HCT116 (cell line): Measurements from ENCODE around the gene FNDC5. TPM values are rescaled to one million over a fixed set of nuclear protein-coding genes. Genes with fewer than 3 reads are reported as not detected.

Source experiments
- ATAC-seq: fragments of 200-7000 bp; cut with Tn5 transposase; 2 replicates; pipeline ENCODE4 v1.9.1; 2020; ENCODE audit warnings: mild to moderate bottlenecking, moderate library complexity
- BruUV-seq: library from RNA; stranded (reverse); fragments of 400-500 nt; replicated peaks from 2 replicates; lab custom pipeline; 2021; lab: Mats Ljungman, UMichigan
- CTCF ChIA-PET: fragments of 300-600 bp; sonication (Branson Sonifier 250); formaldehyde crosslinking; loops from one replicate; lab custom pipeline; 2021; ENCODE audit warnings: antibody characterized with exemption; lab: Charles Lee
- POLR2A ChIA-PET: fragments of 300-600, 350-600 bp; sonication (Branson Sonifier 250); formaldehyde crosslinking; loops from one replicate; lab custom pipeline; 2021; ENCODE audit warnings: antibody characterized with exemption; lab: Charles Lee
- RAD21 ChIA-PET, 2 experiments: fragments of 300-600 bp; sonication (Branson Sonifier 250); formaldehyde crosslinking; loops; one replicate each; lab custom pipeline; 2023; ENCODE audit warnings: low total read pairs in 2 of 2; ENCODE audit not compliant: uncharacterized antibody in 2 of 2, unreplicated experiment in 2 of 2, low non-redundant PET in 1 of 2; lab: Charles Lee
- DNase-seq: peaks from one replicate; pipeline ENCODE4 v3.0.0-alpha.2; 2010; ENCODE audit warnings: low read depth, low spot score
- H2AFZ ChIP-seq: fragments of 200-600 bp; shearing (Covaris generic), sonication (generic); 2 replicates; pipeline ENCODE4 v1.6.1; 2017; ENCODE audit warnings: low read depth, mixed run types, mixed read lengths, antibody characterized with exemption, low read length; ENCODE audit not compliant: poor library complexity, severe bottlenecking
- H3K27ac ChIP-seq: 2 replicates; pipeline ENCODE4 v1.5.1; 2012; ENCODE audit warnings: low read depth, low read length
- H3K27me3 ChIP-seq: fragments of 200-600 bp; sonication (generic); 2 replicates; pipeline ENCODE4 v1.6.1; 2016; ENCODE audit warnings: mixed run types, low read length, mixed read lengths; ENCODE audit not compliant: insufficient read depth
- H3K36me3 ChIP-seq, 2 experiments: fragments of 200-500 bp in 1 of 2; fragments of 200-600 bp in 1 of 2; sonication (Bioruptor generic) in 1 of 2; sonication (generic) in 1 of 2; 2 replicates each; pipeline versions ENCODE4 v1.5.1 to v1.6.1; 2014 to 2016; ENCODE audit warnings: low read length in 2 of 2, inconsistent platforms in 1 of 2, mixed read lengths in 1 of 2, mixed run types in 1 of 2; ENCODE audit not compliant: insufficient read depth in 2 of 2, control insufficient read depth in 1 of 2
- H3K4me1 ChIP-seq, 2 experiments: fragments of 200-600 bp in 1 of 2; sonication (generic) in 1 of 2; 2 replicates each; pipeline versions ENCODE4 v1.5.1 to v1.6.1; 2012 to 2017; ENCODE audit warnings: low read length in 2 of 2, inconsistent platforms in 1 of 2, mild to moderate bottlenecking in 1 of 2, mixed read lengths in 1 of 2, mixed run types in 1 of 2, moderate library complexity in 1 of 2; ENCODE audit not compliant: insufficient read depth in 2 of 2, control insufficient read depth in 1 of 2
- H3K4me2 ChIP-seq: fragments of 200-600 bp; sonication (generic); 2 replicates; pipeline ENCODE4 v1.6.1; 2017; ENCODE audit warnings: mixed run types, low read length, mixed read lengths
- H3K4me3 ChIP-seq, 2 experiments: fragments of 200-600 bp in 1 of 2; sonication (generic) in 1 of 2; replicated peaks in 1 of 2; 2 replicates each; pipeline ENCODE4 v1.5.1; 2011 to 2016; ENCODE audit warnings: low read length in 2 of 2, control low read depth in 1 of 2, low read depth in 1 of 2, mild to moderate bottlenecking in 1 of 2, mixed read lengths in 1 of 2, mixed run types in 1 of 2
- H3K79me2 ChIP-seq: fragments of 200-600 bp; sonication (generic); 2 replicates; pipeline ENCODE4 v1.6.1; 2017; ENCODE audit warnings: mild to moderate bottlenecking, mixed run types, low read length, moderate library complexity, mixed read lengths; ENCODE audit not compliant: insufficient read depth
- H3K9ac ChIP-seq: fragments of 200-600 bp; sonication (generic); 2 replicates; pipeline ENCODE4 v1.6.1; 2016; ENCODE audit warnings: low read length, mixed read lengths
- H3K9me2 ChIP-seq: fragments of 200-600 bp; sonication (generic), shearing (Covaris generic); 2 replicates; pipeline ENCODE4 v1.6.1; 2017; ENCODE audit warnings: mixed run types, mild to moderate bottlenecking, moderate library complexity; ENCODE audit not compliant: insufficient read depth
- H3K9me3 ChIP-seq, 2 experiments: fragments of 200-500 bp in 1 of 2; fragments of 200-600 bp in 1 of 2; sonication (Bioruptor generic) in 1 of 2; sonication (generic) in 1 of 2; 2 replicates each; pipeline ENCODE4 v1.6.1; 2014 to 2017; ENCODE audit warnings: low read length in 2 of 2, mixed read lengths in 2 of 2, inconsistent platforms in 1 of 2, low read depth in 1 of 2, mild to moderate bottlenecking in 1 of 2, mixed run types in 1 of 2, moderate library complexity in 1 of 2; ENCODE audit not compliant: control insufficient read depth in 1 of 2, insufficient read depth in 1 of 2
- H4K20me1 ChIP-seq: fragments of 200-600 bp; sonication (generic), shearing (Covaris generic); 2 replicates; pipeline ENCODE4 v1.6.1; 2017; ENCODE audit warnings: mixed run types, mild to moderate bottlenecking, moderate library complexity; ENCODE audit not compliant: insufficient read depth
- ELF1 ChIP-seq: IDR thresholded peaks from 2 replicates; pipeline ENCODE4 v1.6.1; 2012; ENCODE audit warnings: low read depth, borderline replicate concordance
- EZH2 ChIP-seq: fragments of 200-600 bp; sonication (generic); IDR thresholded peaks from 2 replicates; pipeline ENCODE4 v1.6.1; 2017; ENCODE audit warnings: antibody characterized with exemption, mixed run types
- EZH2phosphoT487 ChIP-seq: fragments of 200-600 bp; IDR thresholded peaks from 2 replicates; pipeline ENCODE4 v1.6.1; 2018; ENCODE audit warnings: antibody characterized with exemption, borderline replicate concordance
- FOSL1 ChIP-seq: IDR thresholded peaks from 2 replicates; pipeline ENCODE4 v1.6.1; 2012; ENCODE audit warnings: low read depth
- JUND ChIP-seq: IDR thresholded peaks from 2 replicates; pipeline ENCODE4 v1.6.1; 2012
- POLR2A ChIP-seq: IDR thresholded peaks from 2 replicates; pipeline ENCODE4 v1.7.0; 2011; ENCODE audit warnings: borderline replicate concordance; ENCODE audit not compliant: insufficient read depth, insufficient read length; ENCODE audit errors: extremely low read depth
- POLR2AphosphoS5 ChIP-seq: IDR thresholded peaks from 2 replicates; pipeline ENCODE4 v1.6.1; 2011; ENCODE audit warnings: mild to moderate bottlenecking, low read depth, low read length, moderate library complexity
- SRF ChIP-seq: IDR thresholded peaks from 2 replicates; pipeline ENCODE4 v1.6.1; 2012; ENCODE audit warnings: low read depth
- ZNF274 ChIP-seq: fragments of 200-500 bp; sonication (Bioruptor generic); IDR thresholded peaks from 2 replicates; pipeline ENCODE4 v1.6.1; 2014; ENCODE audit warnings: mild to moderate bottlenecking, low read depth, low read length, inconsistent platforms
- intact Hi-C: fragments of 100-400 bp; cut with micrococcal nuclease; formaldehyde crosslinking; loops from 2 replicates; pipeline ENCODE4 v1.10.0; 2022
- total RNA-seq: library from RNA; stranded (reverse); gene quantifications from one replicate; pipeline ENCODE4 v1.2.1, GENCODE V29; 2021; ENCODE audit not compliant: unreplicated experiment
- TF ChIP-seq, protein P1 (sequence below): IDR thresholded peaks from 2 replicates; pipeline ENCODE4 v1.6.1; 2012
- TF ChIP-seq, protein P2 (sequence below): IDR thresholded peaks from 2 replicates; pipeline ENCODE4 v1.6.1; 2012
- TF ChIP-seq, protein P3 (sequence below): IDR thresholded peaks from 2 replicates; pipeline ENCODE4 v1.6.1; 2012; ENCODE audit warnings: low read depth

Gene FNDC5
- total RNA-seq, 1 experiment from 2014 or later, result not detected

DNA sequence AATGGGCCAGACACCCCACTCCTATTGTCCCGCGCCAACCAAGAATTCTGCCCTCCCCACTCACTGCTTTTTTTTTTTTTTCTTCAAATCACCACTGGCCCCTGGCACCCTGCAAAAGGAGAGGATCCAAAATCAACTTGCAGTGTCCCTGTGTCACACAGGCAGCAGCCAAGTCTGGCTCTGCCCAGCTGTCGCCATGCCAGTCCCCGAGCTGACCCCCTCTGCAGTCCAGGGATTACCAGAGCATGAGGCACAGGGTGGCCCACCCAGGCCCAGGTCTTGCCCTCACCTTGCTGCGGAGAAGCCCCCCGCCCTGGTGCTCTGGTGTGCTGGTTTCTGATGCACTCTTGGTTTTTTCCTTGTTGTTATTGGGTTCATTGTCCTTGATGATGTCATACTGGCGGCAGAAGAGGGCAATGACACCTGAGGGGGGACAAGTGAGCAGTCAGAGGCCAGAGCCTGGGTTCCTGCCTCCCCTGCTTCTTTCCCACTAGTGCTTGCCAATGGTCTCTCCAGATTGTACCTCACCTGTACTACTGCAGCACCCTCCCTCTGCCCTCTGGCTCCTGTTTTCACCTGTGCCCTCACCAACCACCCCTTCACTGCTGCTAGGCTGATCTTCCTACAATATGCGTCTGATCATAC, 6.2 kb downstream of the FNDC5 start:
- ChIA-PET CTCF (no interaction called here), POLR2A (no interaction called here), RAD21 (no interaction called here)
- intact Hi-C loops, result no loop called here
- DNase-seq (no peak), ATAC-seq (no peak)
- Histone ChIP-seq H3K27ac (no peak overlapping the region), H3K36me3 (no peaks in the 10 kb centered on the region), H3K9me2 (no peaks in the 10 kb centered on the region), H3K79me2 (no peaks in the 10 kb centered on the region), H4K20me1 (no peaks in the 10 kb centered on the region), H3K4me2 (no peak overlapping the region), H3K9me3 (no peaks in the 10 kb centered on the region), H3K4me3 (no peak overlapping the region), H3K9ac (no peak overlapping the region), H3K4me1 (no peaks in the 10 kb centered on the region), H2AFZ (no peak overlapping the region), H3K27me3 (no peaks in the 10 kb centered on the region)
- TF ChIP-seq POLR2AphosphoS5, result no peak
- TF ChIP-seq, protein P1, sequence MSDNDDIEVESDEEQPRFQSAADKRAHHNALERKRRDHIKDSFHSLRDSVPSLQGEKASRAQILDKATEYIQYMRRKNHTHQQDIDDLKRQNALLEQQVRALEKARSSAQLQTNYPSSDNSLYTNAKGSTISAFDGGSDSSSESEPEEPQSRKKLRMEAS, result no peak
- no peak for TF ChIP-seq POLR2A
- no peak for TF ChIP-seq SRF
- no peak for TF ChIP-seq ELF1
- TF ChIP-seq ZNF274, result no peak
- no peak for TF ChIP-seq EZH2phosphoT487
- no peak for TF ChIP-seq FOSL1
- TF ChIP-seq, protein P2, sequence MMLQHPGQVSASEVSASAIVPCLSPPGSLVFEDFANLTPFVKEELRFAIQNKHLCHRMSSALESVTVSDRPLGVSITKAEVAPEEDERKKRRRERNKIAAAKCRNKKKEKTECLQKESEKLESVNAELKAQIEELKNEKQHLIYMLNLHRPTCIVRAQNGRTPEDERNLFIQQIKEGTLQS, result no peak
- TF ChIP-seq EZH2, result no peak
- no peak for TF ChIP-seq JUND
- TF ChIP-seq, protein P3, sequence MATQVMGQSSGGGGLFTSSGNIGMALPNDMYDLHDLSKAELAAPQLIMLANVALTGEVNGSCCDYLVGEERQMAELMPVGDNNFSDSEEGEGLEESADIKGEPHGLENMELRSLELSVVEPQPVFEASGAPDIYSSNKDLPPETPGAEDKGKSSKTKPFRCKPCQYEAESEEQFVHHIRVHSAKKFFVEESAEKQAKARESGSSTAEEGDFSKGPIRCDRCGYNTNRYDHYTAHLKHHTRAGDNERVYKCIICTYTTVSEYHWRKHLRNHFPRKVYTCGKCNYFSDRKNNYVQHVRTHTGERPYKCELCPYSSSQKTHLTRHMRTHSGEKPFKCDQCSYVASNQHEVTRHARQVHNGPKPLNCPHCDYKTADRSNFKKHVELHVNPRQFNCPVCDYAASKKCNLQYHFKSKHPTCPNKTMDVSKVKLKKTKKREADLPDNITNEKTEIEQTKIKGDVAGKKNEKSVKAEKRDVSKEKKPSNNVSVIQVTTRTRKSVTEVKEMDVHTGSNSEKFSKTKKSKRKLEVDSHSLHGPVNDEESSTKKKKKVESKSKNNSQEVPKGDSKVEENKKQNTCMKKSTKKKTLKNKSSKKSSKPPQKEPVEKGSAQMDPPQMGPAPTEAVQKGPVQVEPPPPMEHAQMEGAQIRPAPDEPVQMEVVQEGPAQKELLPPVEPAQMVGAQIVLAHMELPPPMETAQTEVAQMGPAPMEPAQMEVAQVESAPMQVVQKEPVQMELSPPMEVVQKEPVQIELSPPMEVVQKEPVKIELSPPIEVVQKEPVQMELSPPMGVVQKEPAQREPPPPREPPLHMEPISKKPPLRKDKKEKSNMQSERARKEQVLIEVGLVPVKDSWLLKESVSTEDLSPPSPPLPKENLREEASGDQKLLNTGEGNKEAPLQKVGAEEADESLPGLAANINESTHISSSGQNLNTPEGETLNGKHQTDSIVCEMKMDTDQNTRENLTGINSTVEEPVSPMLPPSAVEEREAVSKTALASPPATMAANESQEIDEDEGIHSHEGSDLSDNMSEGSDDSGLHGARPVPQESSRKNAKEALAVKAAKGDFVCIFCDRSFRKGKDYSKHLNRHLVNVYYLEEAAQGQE, result no peak
- BruUV-seq, result no TSS peak
